Measurements from ENCODE around the gene HPSE2. TPM values are rescaled to one million over a fixed set of nuclear protein-coding genes. Genes with fewer than 3 reads are reported as not detected.

Gene HPSE2
- polyA plus RNA-seq, 1 of the 3 experiments (the other 2 are of a cell fraction), result not detected

- H3F3A ChIP-seq (replicated peaks; ENCODE audit: insufficient read depth), result no peaks in the 10 kb centered on the region
- WGBS (ENCODE audit: low lambda C conversion rate), result 20% methylated on average over 8 of the region's 8 CpGs
- no peaks in the 10 kb centered on the region for H3K9me3 ChIP-seq
- no peaks in the 10 kb centered on the region; the same call in 1 of the 2 replicates for H3K27me3 ChIP-seq (ENCODE audit: insufficient read depth)
- no peaks in the 10 kb centered on the region for H4K20me1 ChIP-seq (ENCODE audit: insufficient read depth)
- H3K79me2 ChIP-seq (ENCODE audit: insufficient read depth), result no peaks in the 10 kb centered on the region
- no peaks in the 10 kb centered on the region for H3K36me3 ChIP-seq (replicated peaks in 1 of 2; ENCODE audit: control insufficient read depth in 1 of 2, insufficient read depth in 2 of 2, low read length in 1 of 2)
- no peak overlapping the region for H3K4me3 ChIP-seq (ENCODE audit: low read depth in 2 of 2, low read length in 1 of 2)
- H3K4me1 ChIP-seq (ENCODE audit: control insufficient read depth in 1 of 2, insufficient read depth in 2 of 2, low read depth in 1 of 2, low read length in 1 of 2), result no peaks in the 10 kb centered on the region
- no peak for DNase-seq
- no peak overlapping the region; the same call in 1 of the 2 replicates for H2AFZ ChIP-seq (ENCODE audit: low read depth)
- no peak overlapping the region for H3K4me2 ChIP-seq
- H3K27ac ChIP-seq (ENCODE audit: low read depth in 2 of 2, low read length in 1 of 2), result no peak overlapping the region
- no peaks in the 10 kb centered on the region for H3K9me2 ChIP-seq
- ChIA-PET POLR2A (no interaction called here), CTCF (interaction anchor here (1.0 kb wide), 1 partner anchor 21 kb away, joined by 3 read pairs; no protein-coding TSS in a partner anchor)
- no peak overlapping the region for H3K9ac ChIP-seq
- TF ChIP-seq RCOR1 (IDR thresholded peaks at IDR 0.05; ENCODE audit: low read length) (no peak), PBX3 (IDR thresholded peaks at IDR 0.05) (no peak), REST (IDR thresholded peaks at IDR 0.05; ENCODE audit: low read depth, low read length) (no peak), RXRA (IDR thresholded peaks at IDR 0.05; ENCODE audit: borderline replicate concordance, low read depth) (no peak), RFX5 (IDR thresholded peaks at IDR 0.05; ENCODE audit: low read length) (no peak), GATA2 (CRISPR knock-in tag; IDR thresholded peaks at IDR 0.05) (no peak), MAX (IDR thresholded peaks at IDR 0.05; ENCODE audit: low read depth) (no peak), FOXJ3 (CRISPR knock-in tag; IDR thresholded peaks at IDR 0.05) (no peak), TAF1 (IDR thresholded peaks at IDR 0.05; ENCODE audit: borderline replicate concordance, low read depth, low read length) (no peak), EZH2phosphoT487 (IDR thresholded peaks at IDR 0.05; ENCODE audit: borderline replicate concordance, low read depth) (no peak), MEF2A (IDR thresholded peaks at IDR 0.05; ENCODE audit: borderline replicate concordance, low read depth) (no peak), IRF3 (IDR thresholded peaks at IDR 0.05; ENCODE audit: low read depth, low read length) (no peak), NRF1 (IDR thresholded peaks at IDR 0.05; ENCODE audit: low read depth, low read length) (no peak)
Observed at GRCh38 chr10:98528166-98528804, 707.4 kb downstream of the HPSE2 start.

Data from SK-N-SH (cell line).